CD4-positive, alpha-beta T cell treated with Interleukin-1 beta for 1 hour (primary cell): ENCODE data around the gene PLCB2.

Source experiments
- DNase-seq, 2 donors: peaks; one replicate each; pipeline ENCODE4 v3.0.0-alpha.2; 2020 to 2022

PLCB2 gene

GRCh38 chr15:40323953-40324937 is 16.5 kb upstream of the PLCB2 start:
- DNase-seq = peak in 1 of 2 donors; percentile 21

- DNase-seq = peak; percentile 92 to 93
Observed at GRCh38 chr15:40323239-40323952, 15.7 kb upstream of the PLCB2 start, which contains the start of gene INAFM2. INAFM2 (plus strand) TSS chr15:40323692; CDS start chr15:40324056, 364 bp downstream.

GRCh38 chr15:40322531-40323238 is 14.9 kb upstream of the PLCB2 start:
- no peak for DNase-seq

GRCh38 chr15:40320931-40321371 is 13.2 kb upstream of the PLCB2 start:
- peak; percentile 66 to 78 for DNase-seq

- DNase-seq = no peak
Observed at GRCh38 chr15:40320409-40320808, 12.7 kb upstream of the PLCB2 start.

GRCh38 chr15:40317580-40317979 is 9.8 kb upstream of the PLCB2 start:
- DNase-seq = no peak

DNA sequence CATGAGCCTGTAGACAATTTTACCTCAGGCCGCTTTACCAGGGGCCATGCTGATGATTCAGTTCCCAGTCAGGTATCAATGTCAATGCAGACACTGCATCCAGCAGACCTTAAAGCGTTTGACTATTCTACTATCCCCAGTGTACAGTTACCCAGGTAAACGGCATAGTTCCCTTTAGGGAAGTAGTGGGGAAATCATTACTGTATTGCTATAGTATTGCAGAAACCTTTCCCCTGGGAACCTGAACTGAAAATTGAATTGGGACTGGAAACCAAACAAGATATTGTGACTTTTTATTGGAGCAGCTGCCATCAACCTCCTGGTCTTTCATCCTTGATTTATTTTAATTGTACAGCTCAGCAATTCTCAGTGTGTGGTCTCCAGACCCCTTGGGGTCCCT is 9.2 kb upstream of the PLCB2 start:
- no peak for DNase-seq

- no peak for DNase-seq
Observed at GRCh38 chr15:40314723-40315276, 7.1 kb upstream of the PLCB2 start.

DNA sequence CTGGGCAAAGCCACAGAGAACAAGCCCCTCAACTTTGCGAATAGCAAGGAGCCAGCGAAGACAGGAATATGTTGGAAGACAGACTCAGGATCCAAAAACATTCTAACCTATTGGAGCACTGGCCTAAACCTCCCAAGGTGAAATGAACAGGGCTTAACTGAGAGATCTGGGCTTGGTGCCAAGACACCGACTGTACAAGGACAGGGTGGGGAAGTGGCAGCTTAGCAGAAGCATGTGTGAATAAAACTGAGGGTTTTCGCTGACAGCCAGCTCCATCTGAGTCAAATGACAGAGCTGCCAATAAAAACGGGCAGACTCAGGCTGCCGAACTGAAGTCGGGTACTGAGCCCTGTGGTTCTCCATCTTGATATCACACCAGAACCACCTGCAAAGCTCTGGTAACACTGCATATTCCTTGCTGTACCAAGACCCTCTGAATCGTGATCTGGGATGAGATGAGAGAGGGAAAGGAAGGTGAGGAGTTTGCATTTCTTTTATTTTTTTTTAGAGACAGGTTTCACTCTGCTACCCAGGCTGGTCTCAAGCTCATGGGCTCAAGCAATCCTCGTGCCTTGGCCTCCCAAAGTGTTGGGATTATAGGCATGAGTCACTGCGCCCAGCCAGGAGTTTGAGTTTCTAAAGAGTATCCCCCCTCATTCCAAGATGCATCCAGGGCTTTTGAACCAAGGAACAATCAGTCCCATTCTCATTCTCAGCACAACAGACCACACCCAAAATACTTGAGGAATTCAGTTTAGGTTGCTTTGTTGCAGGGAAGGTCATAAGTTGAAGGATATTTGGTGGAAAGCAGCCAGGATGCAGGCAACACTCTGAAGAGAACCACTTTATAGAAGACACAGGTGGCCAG is 6.0 kb upstream of the PLCB2 start:
- DNase-seq = peak; percentile 63 to 67

- DNase-seq = no peak
Observed at GRCh38 chr15:40312370-40313158, 4.8 kb upstream of the PLCB2 start.

DNA sequence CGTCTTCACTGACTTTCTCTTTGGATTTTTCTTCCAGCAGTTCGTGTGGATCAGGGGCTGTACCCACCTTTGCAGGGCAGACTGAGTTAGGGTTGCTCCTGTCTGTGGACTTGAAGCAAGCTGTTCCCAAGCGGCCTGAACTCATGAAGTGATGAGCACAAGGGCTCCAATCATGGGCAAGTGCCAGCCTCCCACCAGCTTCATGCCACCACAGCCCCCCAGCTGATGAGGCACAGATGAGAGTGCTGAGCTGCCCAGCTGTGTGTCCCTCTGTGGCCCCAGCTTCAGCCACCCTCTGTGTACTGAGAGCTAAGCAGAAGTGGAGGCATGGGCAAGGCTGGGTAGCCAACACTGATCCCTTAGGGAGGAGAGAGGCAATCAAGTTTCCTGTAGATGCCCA is 3.3 kb upstream of the PLCB2 start:
- DNase-seq = no peak

- peak; percentile 69 to 70 for DNase-seq
Observed at GRCh38 chr15:40310001-40310959, 2.5 kb upstream of the PLCB2 start.

- DNase-seq = no peak
Observed at GRCh38 chr15:40309344-40309862, 1.7 kb upstream of the PLCB2 start.

GRCh38 chr15:40306908-40307307 is 827 bp downstream of the PLCB2 start:
- DNase-seq = no peak

GRCh38 chr15:40306371-40306770 is 1.4 kb downstream of the PLCB2 start:
- peak in 1 of 2 donors; percentile 9 for DNase-seq

GRCh38 chr15:40305281-40305680 is 2.5 kb downstream of the PLCB2 start:
- DNase-seq = no peak

- DNase-seq = no peak
Observed at GRCh38 chr15:40303576-40303975, 4.2 kb downstream of the PLCB2 start.

DNA sequence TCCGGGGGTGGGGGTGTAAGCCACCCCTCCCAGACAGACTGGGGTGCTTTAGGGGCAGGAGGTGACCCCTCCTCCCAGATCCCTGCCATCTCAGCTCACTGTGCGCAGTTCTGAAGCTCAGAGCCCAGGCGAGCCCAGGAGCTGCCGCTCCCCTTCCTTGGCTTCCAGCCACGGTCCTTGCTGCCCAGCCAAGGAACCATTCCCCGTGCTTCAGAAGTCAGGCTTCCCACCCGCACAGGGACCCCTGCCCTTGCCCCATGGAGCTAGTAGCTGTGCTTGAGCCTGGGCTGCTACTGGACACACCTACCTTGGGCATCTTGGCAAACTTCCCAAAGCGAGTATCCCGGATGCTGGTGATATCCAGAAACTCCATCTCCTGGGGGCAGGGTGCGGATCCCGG is 4.8 kb downstream of the PLCB2 start:
- no peak for DNase-seq

GRCh38 chr15:40302288-40302886 is 5.3 kb downstream of the PLCB2 start:
- no peak for DNase-seq
